ENCODE results near the gene HPN.

Gene HPN

DNA sequence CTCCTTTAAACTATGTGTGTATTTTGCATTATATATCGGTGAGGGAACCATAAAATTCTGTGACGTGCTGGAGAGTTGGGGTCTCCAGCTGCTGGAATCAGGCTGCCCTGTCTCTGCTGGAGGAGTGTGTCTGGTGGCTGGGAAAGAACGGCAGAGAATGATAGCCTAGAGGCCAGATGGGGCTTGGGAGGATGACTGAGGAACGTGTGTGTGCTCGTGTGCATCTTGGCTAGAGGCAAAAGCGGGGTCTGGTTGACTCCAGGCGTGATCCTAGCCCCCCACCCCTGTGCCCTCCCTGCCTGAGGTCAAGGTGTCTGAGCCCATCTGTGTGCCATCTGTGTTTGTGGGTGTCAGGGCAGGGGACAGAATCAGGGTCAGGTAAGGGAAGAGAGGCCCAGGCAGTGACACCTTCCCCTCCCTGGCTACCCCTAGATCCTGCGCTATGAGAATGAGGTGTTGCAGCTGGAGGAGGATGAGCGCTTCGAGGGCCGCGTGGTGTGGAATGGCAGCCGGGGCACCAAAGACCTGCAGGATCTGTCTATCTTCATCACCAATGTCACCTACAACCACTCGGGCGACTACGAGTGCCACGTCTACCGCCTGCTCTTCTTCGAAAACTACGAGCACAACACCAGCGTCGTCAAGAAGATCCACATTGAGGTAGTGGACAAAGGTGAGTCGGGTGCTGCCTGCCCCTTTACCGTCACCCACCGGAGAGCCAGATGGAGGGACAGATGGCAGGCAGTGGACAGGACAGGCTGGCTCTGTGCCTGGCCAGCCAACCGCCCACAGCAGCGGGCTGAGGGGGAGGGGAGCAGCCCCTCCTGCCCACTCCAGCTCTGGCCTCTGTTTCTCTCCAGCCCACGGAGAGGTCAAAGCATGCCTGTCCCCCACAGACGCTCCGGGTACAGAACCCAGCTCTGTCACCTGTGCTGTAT, 8.2 kb upstream of the HPN start:
- Mint-ChIP-seq H3K27ac (ENCODE audit: low read depth) (no peak overlapping the region), H3K27me3 (peaks cover 12% of the 10 kb centered on the region), H3K9me3 (no peaks in the 10 kb centered on the region), H3K36me3 (ENCODE audit: insufficient read depth) (no peaks in the 10 kb centered on the region), H3K4me1 (peaks cover 16% of the 10 kb centered on the region), H3K4me3 (no peak overlapping the region)
- no peak for DNase-seq (ENCODE audit: low spot score in 2 of 2)
- no peak for ATAC-seq (replicated peaks; ENCODE audit: extremely low read depth, poor library complexity, severe bottlenecking)

DNA sequence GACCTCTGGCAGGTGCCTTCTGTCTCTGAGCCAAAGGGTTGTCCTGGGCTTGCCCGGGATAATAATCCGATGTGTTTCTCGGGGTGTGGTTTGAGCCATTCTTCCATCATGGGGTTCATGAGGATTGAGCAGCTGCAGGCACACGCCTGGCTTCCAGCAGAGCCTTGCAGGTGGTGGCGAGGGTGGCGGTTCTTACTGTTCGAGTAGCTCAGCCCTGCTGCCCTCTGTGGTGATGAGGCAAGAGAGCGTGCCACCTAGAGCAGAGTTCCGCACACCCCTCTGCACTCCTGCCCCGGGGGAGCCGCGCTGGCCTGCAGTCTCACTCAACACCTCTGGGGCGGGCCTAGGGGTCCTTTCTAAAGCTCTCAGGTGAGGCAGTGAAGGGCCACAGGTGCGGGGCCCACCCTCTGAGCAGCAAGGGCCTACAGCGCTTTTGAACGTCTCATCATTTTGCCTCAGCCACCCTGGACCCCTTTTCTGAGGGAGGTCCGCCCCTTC, 7.5 kb upstream of the HPN start:
- H3K27ac Mint-ChIP-seq (ENCODE audit: low read depth) = no peak overlapping the region
- H3K4me1 Mint-ChIP-seq = peaks cover 13% of the 10 kb centered on the region
- H3K36me3 Mint-ChIP-seq (ENCODE audit: insufficient read depth) = no peaks in the 10 kb centered on the region
- H3K9me3 Mint-ChIP-seq = no peaks in the 10 kb centered on the region
- no peak overlapping the region for H3K4me3 Mint-ChIP-seq
- DNase-seq (ENCODE audit: low spot score in 2 of 2) (no peak), ATAC-seq (replicated peaks; ENCODE audit: extremely low read depth, poor library complexity, severe bottlenecking) (no peak)
- H3K27me3 Mint-ChIP-seq = peaks cover 12% of the 10 kb centered on the region

DNA sequence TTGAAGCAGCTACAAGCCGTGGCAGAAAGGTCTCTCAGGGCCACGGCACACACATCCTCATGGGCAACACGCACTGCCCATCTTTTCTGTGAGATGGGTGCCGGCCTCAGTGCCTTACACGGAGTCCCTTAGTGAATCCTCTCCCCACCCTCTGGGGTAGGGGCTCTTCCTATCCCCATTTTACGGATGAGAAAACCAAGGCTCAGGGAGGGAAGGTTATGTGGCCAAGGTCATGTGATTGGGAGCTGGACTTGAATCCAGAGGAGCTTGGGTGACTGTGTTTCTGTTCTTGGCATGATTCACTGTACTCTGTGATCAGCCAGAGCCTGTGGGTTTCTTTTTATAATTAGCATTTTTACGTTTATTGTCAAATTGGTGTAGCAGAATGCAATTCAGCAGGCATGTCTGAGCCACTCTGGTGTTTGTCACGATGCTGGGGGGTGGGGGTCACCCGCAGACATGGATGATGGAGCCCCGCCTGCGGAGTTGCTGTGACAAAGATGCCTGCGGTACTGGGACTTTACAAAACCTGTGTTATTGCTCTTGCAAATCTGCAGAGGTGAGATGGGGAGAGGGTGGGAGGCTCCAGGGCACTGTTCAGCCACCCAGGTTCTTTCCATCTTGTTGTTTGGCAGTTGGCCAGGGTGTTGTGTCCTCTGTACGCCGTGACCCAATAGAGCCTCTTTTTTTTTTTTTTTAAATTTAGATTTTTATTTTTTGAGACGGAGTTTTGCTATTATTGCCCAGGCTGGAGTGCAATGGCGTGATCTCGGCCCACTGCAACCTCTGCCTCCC, 6.7 kb upstream of the HPN start:
- Mint-ChIP-seq H3K9me3 (no peaks in the 10 kb centered on the region), H3K4me3 (no peak overlapping the region), H3K27me3 (peaks cover 12% of the 10 kb centered on the region), H3K27ac (ENCODE audit: low read depth) (no peak overlapping the region), H3K36me3 (ENCODE audit: insufficient read depth) (no peaks in the 10 kb centered on the region), H3K4me1 (peaks cover 7% of the 10 kb centered on the region)
- ATAC-seq (replicated peaks; ENCODE audit: extremely low read depth, poor library complexity, severe bottlenecking) (no peak), DNase-seq (ENCODE audit: low spot score in 2 of 2) (no peak)

DNA sequence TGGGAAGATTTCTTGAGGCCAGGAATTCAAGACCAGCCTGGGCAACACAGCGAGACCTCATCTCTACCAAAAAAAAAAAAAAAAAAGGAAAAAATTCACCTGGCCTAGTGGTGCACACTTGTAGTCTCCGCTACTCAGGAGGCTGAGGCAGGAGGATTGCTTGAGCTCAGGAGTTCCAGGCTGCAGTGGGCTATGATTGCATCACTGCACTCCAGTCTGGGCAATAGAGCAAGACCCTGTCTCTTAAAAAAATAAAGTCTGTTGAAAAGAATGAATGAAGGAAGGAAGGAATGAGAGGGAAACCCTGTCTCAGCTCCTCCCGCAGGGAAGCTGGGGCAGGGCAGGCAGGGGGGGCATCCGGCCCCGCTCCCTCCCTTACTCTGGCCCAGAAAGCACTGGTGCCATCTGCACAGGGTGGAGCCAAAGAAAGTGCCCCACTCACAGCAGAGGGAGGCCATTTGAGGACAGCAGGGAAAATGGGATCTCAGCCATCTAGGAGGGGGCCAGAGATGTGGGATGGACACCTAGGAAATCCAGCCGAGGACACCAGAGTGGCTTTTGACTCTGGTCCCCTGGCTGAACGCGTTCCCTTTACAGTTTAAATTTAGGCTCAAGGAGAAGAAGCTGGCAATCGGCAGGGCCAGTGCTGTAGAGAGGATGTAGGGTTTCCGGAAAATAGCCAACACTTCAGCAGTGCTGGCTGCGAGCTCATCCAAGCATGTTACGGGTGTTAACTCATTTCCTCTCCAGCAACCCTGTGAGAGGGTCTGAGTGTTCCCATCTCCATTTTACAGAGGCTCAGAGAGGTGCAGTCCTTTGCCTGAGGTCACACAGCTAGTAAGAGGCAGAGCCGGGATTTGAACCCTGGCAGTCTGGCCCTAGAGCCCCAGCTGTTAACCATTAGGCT, 3.6 kb upstream of the HPN start:
- Mint-ChIP-seq H3K9me3 (no peaks in the 10 kb centered on the region), H3K4me3 (no peak overlapping the region), H3K4me1 (peaks cover 11% of the 10 kb centered on the region), H3K27me3 (no peaks in the 10 kb centered on the region), H3K27ac (ENCODE audit: low read depth) (no peak overlapping the region), H3K36me3 (ENCODE audit: insufficient read depth) (peaks cover 6% of the 10 kb centered on the region)
- DNase-seq (ENCODE audit: low spot score in 2 of 2) (no peak), ATAC-seq (replicated peaks; ENCODE audit: extremely low read depth, poor library complexity, severe bottlenecking) (no peak)

GRCh38 chr19:35038623-35039512, 2.7 kb upstream of the HPN start:
- no peak for ATAC-seq (replicated peaks; ENCODE audit: extremely low read depth, poor library complexity, severe bottlenecking)
- no peak overlapping the region for H3K27ac Mint-ChIP-seq (ENCODE audit: low read depth)
- peak overlapping the region; percentile 11 for H3K4me3 Mint-ChIP-seq
- no peaks in the 10 kb centered on the region for H3K27me3 Mint-ChIP-seq
- peaks cover 12% of the 10 kb centered on the region for H3K4me1 Mint-ChIP-seq
- no peaks in the 10 kb centered on the region for H3K9me3 Mint-ChIP-seq
- DNase-seq (ENCODE audit: low spot score in 2 of 2) = no peak
- peaks cover 10% of the 10 kb centered on the region for H3K36me3 Mint-ChIP-seq (ENCODE audit: insufficient read depth)

GRCh38 chr19:35039881-35040825, 1.4 kb upstream of the HPN start:
- H3K27ac Mint-ChIP-seq (ENCODE audit: low read depth) = peak overlapping the region; percentile 44
- H3K27me3 Mint-ChIP-seq = no peaks in the 10 kb centered on the region
- H3K36me3 Mint-ChIP-seq (ENCODE audit: insufficient read depth) = peaks cover 15% of the 10 kb centered on the region
- ATAC-seq (replicated peaks; ENCODE audit: extremely low read depth, poor library complexity, severe bottlenecking) (no peak), DNase-seq (ENCODE audit: low spot score in 2 of 2) (no peak)
- H3K4me1 Mint-ChIP-seq = peaks cover 20% of the 10 kb centered on the region
- H3K9me3 Mint-ChIP-seq = no peaks in the 10 kb centered on the region
- peak overlapping the region; percentile 78 for H3K4me3 Mint-ChIP-seq

GRCh38 chr19:35040826-35041547, 534 bp upstream of the HPN start:
- Mint-ChIP-seq H3K4me1 (peaks cover 27% of the 10 kb centered on the region), H3K9me3 (no peaks in the 10 kb centered on the region), H3K36me3 (ENCODE audit: insufficient read depth) (peaks cover 15% of the 10 kb centered on the region), H3K27ac (ENCODE audit: low read depth) (peak overlapping the region; percentile 44), H3K4me3 (peak overlapping the region; percentile 78), H3K27me3 (no peaks in the 10 kb centered on the region)
- ATAC-seq (replicated peaks; ENCODE audit: extremely low read depth, poor library complexity, severe bottlenecking) (peak; percentile 37), DNase-seq (ENCODE audit: low spot score in 2 of 2) (no peak)

GRCh38 chr19:35042056-35042730, 672 bp downstream of the HPN start:
- Mint-ChIP-seq H3K4me3 (no peak overlapping the region), H3K27ac (ENCODE audit: low read depth) (no peak overlapping the region)

DNA sequence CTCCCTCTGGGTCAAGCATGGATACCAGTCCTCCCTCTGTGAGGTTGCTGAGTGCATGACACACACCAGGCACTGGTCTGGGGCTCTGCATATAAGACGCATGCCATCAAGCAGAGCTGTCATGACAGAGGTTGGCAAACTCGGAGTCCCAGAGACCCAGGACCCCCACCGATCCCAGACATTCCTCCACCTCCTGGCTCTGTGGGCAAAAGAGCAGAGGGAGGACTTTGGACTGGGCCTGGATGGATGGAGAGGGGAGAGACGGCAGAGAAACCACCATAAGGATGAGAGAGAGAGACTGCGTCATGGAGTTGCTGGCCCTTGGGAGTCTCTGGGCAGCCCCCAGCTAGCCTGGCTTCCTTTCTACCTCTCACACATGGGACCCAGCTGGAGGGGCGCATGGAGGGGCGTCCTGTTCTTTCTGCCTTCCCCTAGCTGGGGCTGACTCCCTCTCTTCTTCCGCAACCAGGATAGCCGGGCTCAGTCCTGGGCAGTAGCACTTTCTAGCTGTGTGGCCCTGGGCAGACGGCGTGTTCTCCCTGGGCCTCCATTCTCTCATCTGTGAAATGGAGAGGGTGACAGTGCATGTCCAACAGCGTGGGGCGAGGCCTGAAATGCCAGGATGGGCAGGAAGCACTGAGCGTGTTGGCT, 1.6 kb downstream of the HPN start:
- Mint-ChIP-seq H3K27me3 (no peaks in the 10 kb centered on the region), H3K4me3 (no peak overlapping the region), H3K4me1 (peaks cover 27% of the 10 kb centered on the region), H3K9me3 (no peaks in the 10 kb centered on the region), H3K27ac (ENCODE audit: low read depth) (no peak overlapping the region), H3K36me3 (ENCODE audit: insufficient read depth) (peaks cover 15% of the 10 kb centered on the region)
- no peak for ATAC-seq (replicated peaks; ENCODE audit: extremely low read depth, poor library complexity, severe bottlenecking)
- DNase-seq (ENCODE audit: low spot score in 2 of 2) = no peak

More at GRCh38 chr19:35042056-35042730, 672 bp downstream of the HPN start:
- ATAC-seq (replicated peaks; ENCODE audit: extremely low read depth, poor library complexity, severe bottlenecking) (no peak), DNase-seq (ENCODE audit: low spot score in 2 of 2) (no peak)
- Mint-ChIP-seq H3K27me3 (no peaks in the 10 kb centered on the region), H3K9me3 (no peaks in the 10 kb centered on the region), H3K36me3 (ENCODE audit: insufficient read depth) (peaks cover 15% of the 10 kb centered on the region), H3K4me1 (peaks cover 27% of the 10 kb centered on the region)
